Measurements from ENCODE around the gene CNST.

- no peak for TF ChIP-seq CEBPB (IDR thresholded peaks at IDR 0.05)
- TF ChIP-seq ZBTB7A (IDR thresholded peaks at IDR 0.05; ENCODE audit: low read depth), result no peak
- no peak for TF ChIP-seq CREB1 (IDR thresholded peaks at IDR 0.05; ENCODE audit: low read depth)
- TF ChIP-seq YY1 (IDR thresholded peaks at IDR 0.05; ENCODE audit: low read depth), result no peak
- TF ChIP-seq TEAD4 (IDR thresholded peaks at IDR 0.05), result no peak
- TF ChIP-seq RAD21 (IDR thresholded peaks at IDR 0.05; ENCODE audit: low read depth), result no peak
- TF ChIP-seq REST (IDR thresholded peaks at IDR 0.05; ENCODE audit: low read depth), result no peak
- TF ChIP-seq TAF1 (IDR thresholded peaks at IDR 0.05; ENCODE audit: low read depth), result no peak
- TF ChIP-seq EP300 (IDR thresholded peaks at IDR 0.05; ENCODE audit: borderline replicate concordance), result no peak
- no peak for TF ChIP-seq USF1 (IDR thresholded peaks at IDR 0.05)
- TF ChIP-seq NFIC (IDR thresholded peaks at IDR 0.05), result no peak
- no peak for TF ChIP-seq FOXM1 (IDR thresholded peaks at IDR 0.05; ENCODE audit: borderline replicate concordance, low read depth)
- TF ChIP-seq EGR1 (IDR thresholded peaks at IDR 0.05), result no peak
- no peak for TF ChIP-seq MAX (IDR thresholded peaks at IDR 0.05)
Observed at GRCh38 chr1:246680696-246681130, 114.5 kb downstream of the CNST start.
